Measurements from ENCODE around the gene SIAH3.
"Not testable (repeated sequence)": the region's sequence is repeated elsewhere in the genome, so short reads cannot be mapped to it uniquely, and the experiment has no call there.

Gene SIAH3

GRCh38 chr13:45757589-45757988 lies 94.0 kb downstream of the SIAH3 start:
- H3K4me1 Mint-ChIP-seq, H3K9me3 Mint-ChIP-seq, H3K27ac Mint-ChIP-seq, ATAC-seq, H3K27me3 Mint-ChIP-seq, H3K36me3 Mint-ChIP-seq, H3K4me3 Mint-ChIP-seq: not testable (repeated sequence)

- ATAC-seq, H3K9me3 Mint-ChIP-seq, H3K36me3 Mint-ChIP-seq, H3K27ac Mint-ChIP-seq, H3K4me3 Mint-ChIP-seq, H3K4me1 Mint-ChIP-seq, H3K27me3 Mint-ChIP-seq: not testable (repeated sequence)
These were observed 95.1 kb downstream of the SIAH3 start for GRCh38 chr13:45756498-45756897.

- H3K27me3 Mint-ChIP-seq, result peaks cover 17% of the 10 kb centered on the region
- H3K4me1 Mint-ChIP-seq, result no peaks in the 10 kb centered on the region
- no peak for ATAC-seq
- no peak overlapping the region for H3K4me3 Mint-ChIP-seq
- H3K9me3 Mint-ChIP-seq, result peaks cover under 1% of the 10 kb centered on the region
- H3K27ac Mint-ChIP-seq, result no peak overlapping the region
- no peaks in the 10 kb centered on the region for H3K36me3 Mint-ChIP-seq
These were observed 99.0 kb downstream of the SIAH3 start for GRCh38 chr13:45752510-45752909.

GRCh38 chr13:45751885-45752284 lies 99.7 kb downstream of the SIAH3 start:
- Mint-ChIP-seq H3K36me3 (no peaks in the 10 kb centered on the region), H3K27ac (no peak overlapping the region)

GRCh38 chr13:45750566-45750965 lies 101.0 kb downstream of the SIAH3 start:
- H3K9me3 Mint-ChIP-seq, result no peaks in the 10 kb centered on the region
- H3K4me3 Mint-ChIP-seq, result no peak overlapping the region
- H3K27ac Mint-ChIP-seq, result no peak overlapping the region
- no peak for ATAC-seq
- H3K4me1 Mint-ChIP-seq, result no peaks in the 10 kb centered on the region
- peaks cover 17% of the 10 kb centered on the region for H3K27me3 Mint-ChIP-seq
- H3K36me3 Mint-ChIP-seq, result no peaks in the 10 kb centered on the region

More at GRCh38 chr13:45751885-45752284, 99.7 kb downstream of the SIAH3 start:
- no peak for ATAC-seq
- Mint-ChIP-seq H3K4me3 (no peak overlapping the region), H3K27me3 (peaks cover 17% of the 10 kb centered on the region), H3K4me1 (no peaks in the 10 kb centered on the region), H3K9me3 (no peaks in the 10 kb centered on the region)

GRCh38 chr13:45748941-45749759 lies 102.4 kb downstream of the SIAH3 start:
- peaks cover 17% of the 10 kb centered on the region for H3K27me3 Mint-ChIP-seq
- H3K9me3 Mint-ChIP-seq, result no peaks in the 10 kb centered on the region
- H3K4me3 Mint-ChIP-seq, result no peak overlapping the region
- no peak overlapping the region for H3K27ac Mint-ChIP-seq
- no peaks in the 10 kb centered on the region for H3K36me3 Mint-ChIP-seq
- H3K4me1 Mint-ChIP-seq, result no peaks in the 10 kb centered on the region
- no peak for ATAC-seq

- no peaks in the 10 kb centered on the region for H3K4me1 Mint-ChIP-seq
- no peak overlapping the region for H3K4me3 Mint-ChIP-seq
- no peak for ATAC-seq
- no peak overlapping the region for H3K27ac Mint-ChIP-seq
- H3K27me3 Mint-ChIP-seq, result peaks cover 17% of the 10 kb centered on the region
- H3K36me3 Mint-ChIP-seq, result no peaks in the 10 kb centered on the region
- no peaks in the 10 kb centered on the region for H3K9me3 Mint-ChIP-seq
These were observed 104.5 kb downstream of the SIAH3 start for GRCh38 chr13:45747071-45747470.

GRCh38 chr13:45744979-45745378 lies 106.6 kb downstream of the SIAH3 start:
- no peak for ATAC-seq
- Mint-ChIP-seq H3K27ac (no peak overlapping the region), H3K27me3 (peaks cover 11% of the 10 kb centered on the region), H3K4me1 (no peaks in the 10 kb centered on the region), H3K4me3 (no peak overlapping the region), H3K9me3 (no peaks in the 10 kb centered on the region), H3K36me3 (no peaks in the 10 kb centered on the region)

- ATAC-seq, result no peak
- Mint-ChIP-seq H3K36me3 (no peaks in the 10 kb centered on the region), H3K4me3 (no peak overlapping the region), H3K27me3 (no peaks in the 10 kb centered on the region), H3K9me3 (no peaks in the 10 kb centered on the region), H3K27ac (no peak overlapping the region), H3K4me1 (no peaks in the 10 kb centered on the region)
These were observed 108.6 kb downstream of the SIAH3 start for GRCh38 chr13:45742985-45743384.

- Mint-ChIP-seq H3K9me3 (no peaks in the 10 kb centered on the region), H3K4me3 (no peak overlapping the region), H3K36me3 (no peaks in the 10 kb centered on the region), H3K4me1 (no peaks in the 10 kb centered on the region), H3K27ac (no peak overlapping the region), H3K27me3 (peaks cover 8% of the 10 kb centered on the region)
- no peak for ATAC-seq
These were observed 114.0 kb downstream of the SIAH3 start for GRCh38 chr13:45737571-45738017.

GRCh38 chr13:45733361-45733760 lies 118.2 kb downstream of the SIAH3 start:
- Mint-ChIP-seq H3K27me3 (peaks cover 16% of the 10 kb centered on the region), H3K36me3 (no peaks in the 10 kb centered on the region), H3K9me3 (no peaks in the 10 kb centered on the region), H3K4me1 (no peaks in the 10 kb centered on the region), H3K27ac (no peak overlapping the region), H3K4me3 (no peak overlapping the region)
- ATAC-seq, result no peak

- H3K4me1 Mint-ChIP-seq, result no peaks in the 10 kb centered on the region
- H3K9me3 Mint-ChIP-seq, result no peaks in the 10 kb centered on the region
- H3K27ac Mint-ChIP-seq, result no peak overlapping the region
- no peak for ATAC-seq
- no peaks in the 10 kb centered on the region for H3K36me3 Mint-ChIP-seq
- no peak overlapping the region for H3K4me3 Mint-ChIP-seq
- peaks cover 16% of the 10 kb centered on the region for H3K27me3 Mint-ChIP-seq
These were observed 118.6 kb downstream of the SIAH3 start for GRCh38 chr13:45732916-45733315.

- Mint-ChIP-seq H3K36me3 (no peaks in the 10 kb centered on the region), H3K4me1 (no peaks in the 10 kb centered on the region), H3K4me3 (no peak overlapping the region), H3K9me3 (no peaks in the 10 kb centered on the region), H3K27me3 (peaks cover 16% of the 10 kb centered on the region), H3K27ac (no peak overlapping the region)
- ATAC-seq, result no peak
These were observed 120.1 kb downstream of the SIAH3 start for GRCh38 chr13:45731455-45731854.

- no peak overlapping the region for H3K27ac Mint-ChIP-seq
- no peak for ATAC-seq
- H3K4me3 Mint-ChIP-seq, result no peak overlapping the region
- H3K4me1 Mint-ChIP-seq, result no peaks in the 10 kb centered on the region
- H3K27me3 Mint-ChIP-seq, result peaks cover 8% of the 10 kb centered on the region
- no peaks in the 10 kb centered on the region for H3K36me3 Mint-ChIP-seq
- no peaks in the 10 kb centered on the region for H3K9me3 Mint-ChIP-seq
These were observed 122.8 kb downstream of the SIAH3 start for GRCh38 chr13:45728759-45729158.

Measured in stimulated activated memory B cell treated with anti-CD40 and anti-IgM and Interleukin-4, amounts not matched to agents 10 μg/mL and 1 μg/mL and 100 μg/mL, for 72 hours (primary cell).